ENCODE measurements around the gene MEX3A.

DNA sequence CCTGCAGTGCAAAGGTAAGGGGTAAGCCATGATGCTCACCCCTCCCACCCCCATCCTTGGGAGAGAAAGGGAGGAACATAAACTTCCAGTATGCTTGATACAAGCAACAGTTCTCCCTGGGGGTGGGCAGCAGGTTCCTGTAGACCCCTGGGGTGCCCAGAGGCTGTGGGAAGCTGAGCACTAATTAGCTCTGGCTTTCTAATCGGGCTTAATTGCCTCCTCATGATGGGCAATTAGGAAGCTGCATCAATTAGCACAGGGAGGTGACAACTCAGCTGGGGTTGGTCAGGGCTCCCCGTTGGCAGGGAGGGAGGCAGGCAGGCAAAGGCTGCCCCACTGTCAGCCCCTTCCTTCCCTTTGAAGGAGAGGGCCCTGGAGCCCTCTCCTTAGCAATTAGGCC, 16.5 kb upstream of the MEX3A start:
- TF ChIP-seq POLR2AphosphoS5 (IDR thresholded peaks at IDR 0.05; ENCODE audit: borderline replicate concordance, low read depth, low read length) (no peak), EZH2 (IDR thresholded peaks at IDR 0.05) (no peak), FOXP2 (optimal IDR thresholded peaks at IDR 0.05; ENCODE audit: control extremely low read depth, extremely low read length, insufficient read depth) (no peak)

All from SK-N-MC (cell line).